Aorta (tissue), 5 donors: ENCODE measurements around the gene ZNRF4. TPM values are rescaled to one million over a fixed set of nuclear protein-coding genes. Genes with fewer than 3 reads are reported as not detected.

Source experiments
- ATAC-seq: fragments of 200-7000 bp; cut with Tn5 transposase; one replicate; pipeline ENCODE4 v1.9.1; 2022; ENCODE audit warnings: moderate library complexity; ENCODE audit not compliant: low FRiP score
- DNase-seq, 2 donors: peaks; one replicate each; pipeline ENCODE4 v3.0.0-alpha.2; 2020
- H3K27ac ChIP-seq, 2 donors: one replicate each; pipeline ENCODE4 v1.5.1; 2013; ENCODE audit warnings: low read length in 2 of 2, mild to moderate bottlenecking in 2 of 2, moderate library complexity in 2 of 2, control low read depth in 1 of 2, inconsistent platforms in 1 of 2, low read depth in 1 of 2
- H3K27me3 ChIP-seq, 2 donors: one replicate each; pipeline ENCODE4 v1.6.1; 2013; ENCODE audit warnings: control low read depth in 1 of 2, low read length in 1 of 2, mild to moderate bottlenecking in 1 of 2, moderate library complexity in 1 of 2; ENCODE audit not compliant: insufficient read depth in 2 of 2, control insufficient read depth in 1 of 2
- H3K36me3 ChIP-seq, 2 donors: one replicate each; pipeline ENCODE4 v1.6.1; 2013; ENCODE audit warnings: control low read depth in 1 of 2, low read length in 1 of 2, mild to moderate bottlenecking in 1 of 2; ENCODE audit not compliant: insufficient read depth in 2 of 2, control insufficient read depth in 1 of 2
- H3K4me1 ChIP-seq, 2 donors: one replicate each; pipeline ENCODE4 v1.6.1; 2013; ENCODE audit warnings: low read length in 2 of 2, control low read depth in 1 of 2, mild to moderate bottlenecking in 1 of 2, moderate library complexity in 1 of 2; ENCODE audit not compliant: insufficient read depth in 2 of 2, control insufficient read depth in 1 of 2
- H3K4me3 ChIP-seq, 2 donors: one replicate each; pipeline ENCODE4 v1.5.1; 2013; ENCODE audit warnings: low read length in 2 of 2, control low read depth in 1 of 2, mild to moderate bottlenecking in 1 of 2
- H3K9me3 ChIP-seq: one replicate; pipeline ENCODE4 v1.6.1; 2013; ENCODE audit warnings: mild to moderate bottlenecking, low read length; ENCODE audit not compliant: control insufficient read depth
- WGBS, 2 donors: extraction: QIAGEN DNeasy Blood & Tissue Kit; methylation state at CpG; one replicate each; pipeline ENCODE4 v1.1.7; 2013; 5-methylcytosine and 5-hydroxymethylcytosine counted together
- intact Hi-C, 2 donors: fragments of 100-400 bp; cut with DNase I; formaldehyde crosslinking; loops; one replicate each; pipeline versions ENCODE4 v1.14.2 to v1.15.0; 2022
- polyA plus RNA-seq, 2 donors: library from polyadenylated mRNA; stranded (reverse); fragments of 200-250 nt; gene quantifications; one replicate each; pipeline ENCODE4 v1.2.3, GENCODE V29; 2013
- total RNA-seq, 2 donors: library from RNA; stranded (reverse); fragmentation: NEBNext Ultra II Directional; extraction: Animal tissue kit (Norgen Biotek cat#: 25700); gene quantifications; one replicate each; pipeline ENCODE4 v1.2.1, GENCODE V29; 2021
- donor health status: healthy with polysubstance abuse.
- donor health status: Bipolar disorder and iron deficiency.
- donor health status: DM: no; HTN: no; CAD: no.
- donor health status: DM: no; HTN: no; CAD: no.
- donor health status: DM: yes; HTN: yes; CAD: no.

Gene ZNRF4
- total and polyA plus RNA-seq, 4 donors: not detected

- Histone ChIP-seq H3K4me1 (no peaks in the 10 kb centered on the region), H3K27me3 (no peaks in the 10 kb centered on the region), H3K36me3 (no peaks in the 10 kb centered on the region), H3K9me3 (peaks cover 3% of the 10 kb centered on the region), H3K4me3 (no peak overlapping the region), H3K27ac (no peak overlapping the region)
- DNase-seq (no peak), ATAC-seq (no peak)
- WGBS, 2 donors: 78 to 79% methylated on average over 12 of the region's 12 CpGs
- intact Hi-C loops: no loop called here
Measured at GRCh38 chr19:5424192-5424973, 30.8 kb upstream of the ZNRF4 start.

- no peaks in the 10 kb centered on the region for H3K27me3 ChIP-seq
Measured at GRCh38 chr19:5425260-5425659, 30.0 kb upstream of the ZNRF4 start.

GRCh38 chr19:5430237-5430636 lies 25.0 kb upstream of the ZNRF4 start:
- Histone ChIP-seq H3K4me1 (no peaks in the 10 kb centered on the region), H3K27me3 (no peaks in the 10 kb centered on the region), H3K4me3 (no peak overlapping the region), H3K27ac (no peak overlapping the region), H3K9me3 (peaks cover 2% of the 10 kb centered on the region), H3K36me3 (no peaks in the 10 kb centered on the region)
- ATAC-seq (no peak), DNase-seq (no peak)
- intact Hi-C loops: no loop called here
- 32 to 37% methylated on average over 10 of the region's 10 CpGs for WGBS, 2 donors

More at GRCh38 chr19:5425260-5425659, 30.0 kb upstream of the ZNRF4 start:
- intact Hi-C loops: no loop called here
- WGBS, 2 donors: 73 to 74% methylated on average over 1 of the region's 1 CpG
- no peaks in the 10 kb centered on the region for H3K36me3 ChIP-seq
- ATAC-seq (no peak), DNase-seq (no peak)
- no peaks in the 10 kb centered on the region for H3K4me1 ChIP-seq
- no peak overlapping the region for H3K27ac ChIP-seq
- H3K4me3 ChIP-seq: no peak overlapping the region
- peaks cover 3% of the 10 kb centered on the region for H3K9me3 ChIP-seq

- no peaks in the 10 kb centered on the region for H3K27me3 ChIP-seq
Measured at GRCh38 chr19:5432687-5433086, 22.5 kb upstream of the ZNRF4 start.

GRCh38 chr19:5434351-5434917 lies 20.8 kb upstream of the ZNRF4 start:
- Histone ChIP-seq H3K4me1 (no peaks in the 10 kb centered on the region), H3K4me3 (no peak overlapping the region), H3K27ac (no peak overlapping the region), H3K9me3 (no peaks in the 10 kb centered on the region), H3K36me3 (no peaks in the 10 kb centered on the region), H3K27me3 (no peaks in the 10 kb centered on the region)
- ATAC-seq (no peak), DNase-seq (no peak)
- intact Hi-C loops: no loop called here
- 43 to 58% methylated on average over 6 of the region's 6 CpGs for WGBS, 2 donors

More at GRCh38 chr19:5432687-5433086, 22.5 kb upstream of the ZNRF4 start:
- DNase-seq: no peak
- intact Hi-C loops: no loop called here
- Histone ChIP-seq H3K36me3 (no peaks in the 10 kb centered on the region), H3K4me1 (no peaks in the 10 kb centered on the region), H3K4me3 (no peak overlapping the region), H3K27ac (no peak overlapping the region), H3K9me3 (peaks cover 2% of the 10 kb centered on the region)
- WGBS, 2 donors: 73 to 80% methylated on average over 5 of the region's 5 CpGs
- ATAC-seq: no peak

GRCh38 chr19:5434970-5435641 lies 20.1 kb upstream of the ZNRF4 start:
- Histone ChIP-seq H3K4me1 (no peaks in the 10 kb centered on the region), H3K4me3 (no peak overlapping the region), H3K36me3 (no peaks in the 10 kb centered on the region), H3K27ac (no peak overlapping the region), H3K9me3 (no peaks in the 10 kb centered on the region), H3K27me3 (no peaks in the 10 kb centered on the region)
- DNase-seq: no peak
- intact Hi-C loops: no loop called here
- WGBS, 2 donors: 72 to 75% methylated on average over 9 of the region's 9 CpGs
- no peak for ATAC-seq

- Histone ChIP-seq H3K27me3 (no peaks in the 10 kb centered on the region), H3K36me3 (no peaks in the 10 kb centered on the region), H3K4me1 (no peaks in the 10 kb centered on the region), H3K27ac (no peak overlapping the region), H3K4me3 (no peak overlapping the region), H3K9me3 (no peaks in the 10 kb centered on the region)
- DNase-seq (no peak), ATAC-seq (no peak)
- intact Hi-C loops: no loop called here
- WGBS, 2 donors: 78 to 80% methylated on average over 7 of the region's 7 CpGs
Measured at GRCh38 chr19:5435642-5436017, 19.6 kb upstream of the ZNRF4 start.

GRCh38 chr19:5436106-5436947 lies 18.9 kb upstream of the ZNRF4 start:
- intact Hi-C loops: no loop called here
- Histone ChIP-seq H3K27ac (no peak overlapping the region), H3K36me3 (no peaks in the 10 kb centered on the region), H3K27me3 (no peaks in the 10 kb centered on the region), H3K4me3 (no peak overlapping the region), H3K9me3 (no peaks in the 10 kb centered on the region), H3K4me1 (no peaks in the 10 kb centered on the region)
- DNase-seq (no peak), ATAC-seq (no peak)
- 1 to 2% methylated on average over 31 to 41 of the region's 41 CpGs for WGBS, 2 donors
